Activated CD4-positive, alpha-beta T cell treated with anti-CD3 and anti-CD28 coated beads, Interleukin-2, amount 10 ng/mL, durations not matched to agents 7 days and 5 days (primary cell): ENCODE data around the gene ZFPM1. TPM values are rescaled to one million over a fixed set of nuclear protein-coding genes. Genes with fewer than 3 reads are reported as not detected.
A peak's percentile ranks its signal among the peaks of the same experiment; 100 is the strongest.
"Not testable (repeated sequence)": the region's sequence is repeated elsewhere in the genome, so short reads cannot be mapped to it uniquely, and the experiment has no call there.

Experiments
- CTCF ChIA-PET: fragments of 350-600 bp; sonication (Branson Sonifier 250); formaldehyde crosslinking; loops from one replicate; lab custom pipeline; 2021; ENCODE audit warnings: antibody characterized with exemption; lab: Charles Lee
- POLR2A ChIA-PET: fragments of 350-600 bp; sonication (Branson Sonifier 250); formaldehyde crosslinking; loops from one replicate; lab custom pipeline; 2021; ENCODE audit warnings: antibody characterized with exemption; lab: Charles Lee
- DNase-seq: peaks from one replicate; pipeline ENCODE4 v3.0.0-alpha.2; 2020
- H3K27ac Mint-ChIP-seq: one replicate; pipeline ENCODE4 v1.8.0; 2021; ENCODE audit warnings: mild to moderate bottlenecking, moderate library complexity, mixed read lengths
- H3K27me3 Mint-ChIP-seq: one replicate; pipeline ENCODE4 v1.8.0; 2021; ENCODE audit warnings: mixed read lengths
- H3K36me3 Mint-ChIP-seq: one replicate; pipeline ENCODE4 v1.8.0; 2021; ENCODE audit warnings: low read depth, mixed read lengths
- H3K4me1 Mint-ChIP-seq: one replicate; pipeline ENCODE4 v1.8.0; 2021; ENCODE audit warnings: mixed read lengths
- H3K4me3 Mint-ChIP-seq: one replicate; pipeline ENCODE4 v1.8.0; 2021; ENCODE audit warnings: mild to moderate bottlenecking, moderate library complexity, mixed read lengths
- H3K9me3 Mint-ChIP-seq: one replicate; pipeline ENCODE4 v1.8.0; 2021; ENCODE audit warnings: mixed read lengths
- total RNA-seq, 2 experiments: library from RNA; stranded (reverse); gene quantifications; one replicate each; pipeline ENCODE4 v1.2.3, GENCODE V29; 2021

The ZFPM1 gene
- 10 to 100 TPM; 12.7 to 13.8 TPM for total RNA-seq

- ChIA-PET POLR2A (no interaction called here), CTCF (interaction anchor here (1.8 kb wide), 1 partner anchor 10 kb away, joined by 5 read pairs; no protein-coding TSS in a partner anchor)
- no peaks in the 10 kb centered on the region for H3K36me3 Mint-ChIP-seq
- peaks cover 7% of the 10 kb centered on the region for H3K27me3 Mint-ChIP-seq
- no peaks in the 10 kb centered on the region for H3K9me3 Mint-ChIP-seq
- peak within 1 kb of the TSS; percentile 84 for H3K4me3 Mint-ChIP-seq
- peak within 1 kb of the TSS; percentile 88 for H3K27ac Mint-ChIP-seq
- H3K4me1 Mint-ChIP-seq = peaks cover 20% of the 10 kb centered on the region
- no peak for DNase-seq
Measured at GRCh38 chr16:88453217-88453531, at the start of gene ZFPM1. Gene ZFPM1, plus strand, starts transcription at chr16:88453280. Its CDS starts 359 bp downstream, at chr16:88453639.

DNA sequence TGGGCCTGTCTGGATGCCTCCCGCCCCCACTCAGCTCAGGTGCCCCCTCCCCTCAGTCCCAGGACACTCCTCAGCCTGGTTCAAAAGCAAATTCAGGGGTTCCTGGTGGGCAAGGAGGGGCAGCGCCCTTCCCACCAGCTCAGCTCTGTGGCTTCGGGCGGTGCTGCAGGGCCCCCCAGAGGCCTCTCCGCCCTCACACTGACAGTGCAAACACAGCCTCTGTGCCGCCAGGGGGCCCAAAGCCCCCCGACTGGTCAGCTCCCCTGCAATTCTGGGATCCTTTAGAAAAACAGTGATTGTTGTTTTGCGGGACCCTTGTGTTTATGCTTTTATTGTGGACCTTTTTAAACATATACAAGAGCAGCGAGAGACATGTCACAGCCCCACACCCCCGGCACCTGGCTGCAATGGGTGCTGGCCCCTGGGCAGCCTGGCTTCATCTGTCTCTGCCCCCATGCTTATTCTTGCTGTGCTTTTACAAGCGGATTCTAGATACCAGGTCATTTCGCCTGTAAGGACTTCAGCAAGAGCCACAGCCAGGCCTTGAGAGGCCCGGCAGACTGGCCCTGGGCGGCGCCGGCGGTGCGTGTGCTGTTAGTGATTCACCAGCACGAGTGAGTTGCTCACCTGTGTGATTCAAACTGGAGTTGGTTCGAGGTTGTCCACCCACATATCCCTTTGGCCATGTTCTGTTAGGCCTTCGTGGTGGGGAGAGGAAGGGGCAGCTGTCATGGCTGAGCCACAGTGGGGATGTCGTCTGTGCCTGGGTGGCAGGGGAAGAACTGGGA, 49.1 kb upstream of the ZFPM1 start:
- no peaks in the 10 kb centered on the region for H3K36me3 Mint-ChIP-seq
- CTCF ChIA-PET = no interaction called here

DNA sequence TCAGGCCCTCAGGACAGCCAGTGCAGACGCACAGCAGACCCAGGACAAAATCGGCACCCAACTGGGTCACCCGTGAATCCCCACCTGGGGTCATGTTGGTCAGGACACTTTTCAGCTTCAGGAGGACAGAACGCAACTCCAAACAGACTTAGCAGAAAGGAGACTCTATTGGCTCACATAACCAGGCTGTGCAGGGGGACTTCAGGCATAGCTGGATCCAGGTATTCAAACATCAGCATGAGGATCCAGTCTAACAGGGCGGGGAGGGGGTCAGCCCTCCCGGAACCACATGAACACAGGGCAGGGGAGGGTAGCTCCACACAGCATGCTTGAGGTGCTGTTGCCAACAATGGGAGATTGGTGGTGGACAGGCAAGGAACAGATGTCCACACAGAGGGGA, 48.3 kb upstream of the ZFPM1 start:
- ChIA-PET CTCF (no interaction called here), POLR2A (no interaction called here)
- H3K4me3 Mint-ChIP-seq = no peak overlapping the region
- no peaks in the 10 kb centered on the region for H3K36me3 Mint-ChIP-seq
- no peaks in the 10 kb centered on the region for H3K27me3 Mint-ChIP-seq
- peaks cover 8% of the 10 kb centered on the region for H3K4me1 Mint-ChIP-seq
- no peaks in the 10 kb centered on the region for H3K9me3 Mint-ChIP-seq
- no peak overlapping the region for H3K27ac Mint-ChIP-seq
- DNase-seq = no peak

More for the DNA sequence above, 49.1 kb upstream of the ZFPM1 start:
- Mint-ChIP-seq H3K27me3 (no peaks in the 10 kb centered on the region), H3K4me1 (peaks cover 8% of the 10 kb centered on the region), H3K9me3 (no peaks in the 10 kb centered on the region), H3K4me3 (no peak overlapping the region), H3K27ac (no peak overlapping the region)
- POLR2A ChIA-PET = no interaction called here
- DNase-seq = no peak

- no peak for DNase-seq
- ChIA-PET CTCF (no interaction called here), POLR2A (no interaction called here)
- H3K9me3 Mint-ChIP-seq = no peaks in the 10 kb centered on the region
- no peak overlapping the region for H3K27ac Mint-ChIP-seq
- H3K4me3 Mint-ChIP-seq = no peak overlapping the region
- peaks cover 8% of the 10 kb centered on the region for H3K4me1 Mint-ChIP-seq
- H3K36me3 Mint-ChIP-seq = no peaks in the 10 kb centered on the region
- no peaks in the 10 kb centered on the region for H3K27me3 Mint-ChIP-seq
Measured at GRCh38 chr16:88405216-88406060, 47.6 kb upstream of the ZFPM1 start.

DNA sequence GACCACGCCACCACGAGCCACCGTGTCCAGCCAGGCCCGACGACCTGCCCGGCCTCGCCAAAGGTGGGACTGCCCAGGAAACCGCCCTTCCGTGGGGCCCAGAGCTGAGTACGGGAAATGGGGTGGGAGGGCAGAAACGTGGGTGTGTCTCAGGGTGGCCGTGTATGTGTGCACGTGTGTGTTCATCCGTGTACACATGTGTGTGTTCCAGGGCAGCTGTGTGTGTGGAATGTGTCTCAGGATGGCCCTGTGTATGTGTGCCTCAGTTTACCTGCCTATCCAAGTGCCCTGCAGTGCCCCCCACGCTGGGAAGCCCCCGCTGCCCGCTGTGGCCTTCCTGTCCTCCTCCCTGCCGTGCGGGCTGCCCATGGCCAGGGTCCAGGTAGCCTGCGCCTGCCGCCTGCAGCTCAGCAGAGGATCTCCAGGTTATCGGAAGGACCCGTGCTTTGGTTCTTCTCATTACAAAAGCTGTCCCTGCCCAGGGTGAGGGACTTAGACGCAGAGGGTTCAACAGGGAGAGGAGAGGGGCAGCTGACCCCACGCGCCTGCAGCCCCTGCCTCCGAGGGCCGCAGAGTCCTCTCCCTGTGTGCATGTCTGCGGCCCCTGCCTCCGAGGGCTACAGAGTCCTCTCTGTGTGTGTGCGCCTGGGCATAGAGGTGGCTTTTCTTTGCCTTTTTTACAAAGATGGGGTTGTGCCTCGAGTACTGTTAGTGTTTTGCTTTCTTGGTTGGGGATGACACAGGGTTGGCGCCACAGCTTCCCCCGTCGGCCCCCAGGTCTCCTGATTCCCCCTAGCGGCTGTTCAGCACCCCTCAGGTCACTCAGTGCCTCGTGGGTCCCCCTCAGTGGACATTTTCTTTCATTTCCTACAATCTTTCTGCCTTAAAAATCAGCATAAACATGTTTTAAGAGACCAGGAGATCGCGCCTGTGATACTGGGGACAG, 46.7 kb upstream of the ZFPM1 start:
- CTCF ChIA-PET = no interaction called here
- H3K4me1 Mint-ChIP-seq = peaks cover 8% of the 10 kb centered on the region
- no peak for DNase-seq
- POLR2A ChIA-PET = no interaction called here
- H3K36me3 Mint-ChIP-seq = no peaks in the 10 kb centered on the region
- H3K4me3 Mint-ChIP-seq = no peak overlapping the region
- H3K27ac Mint-ChIP-seq = no peak overlapping the region
- no peaks in the 10 kb centered on the region for H3K27me3 Mint-ChIP-seq
- H3K9me3 Mint-ChIP-seq = no peaks in the 10 kb centered on the region

GRCh38 chr16:88407042-88407420, 46.0 kb upstream of the ZFPM1 start:
- POLR2A ChIA-PET = no interaction called here

GRCh38 chr16:88407807-88408206, 45.3 kb upstream of the ZFPM1 start:
- Mint-ChIP-seq H3K4me1 (peaks cover 8% of the 10 kb centered on the region), H3K27me3 (no peaks in the 10 kb centered on the region), H3K27ac (no peak overlapping the region), H3K4me3 (no peak overlapping the region), H3K9me3 (no peaks in the 10 kb centered on the region), H3K36me3 (no peaks in the 10 kb centered on the region)
- ChIA-PET CTCF (no interaction called here), POLR2A (no interaction called here)
- DNase-seq = no peak

More at GRCh38 chr16:88407042-88407420, 46.0 kb upstream of the ZFPM1 start:
- H3K4me3 Mint-ChIP-seq = no peak overlapping the region
- CTCF ChIA-PET = no interaction called here
- H3K27me3 Mint-ChIP-seq = no peaks in the 10 kb centered on the region
- no peaks in the 10 kb centered on the region for H3K9me3 Mint-ChIP-seq
- H3K4me1 Mint-ChIP-seq = peaks cover 8% of the 10 kb centered on the region
- no peaks in the 10 kb centered on the region for H3K36me3 Mint-ChIP-seq
- no peak for DNase-seq
- no peak overlapping the region for H3K27ac Mint-ChIP-seq

DNA sequence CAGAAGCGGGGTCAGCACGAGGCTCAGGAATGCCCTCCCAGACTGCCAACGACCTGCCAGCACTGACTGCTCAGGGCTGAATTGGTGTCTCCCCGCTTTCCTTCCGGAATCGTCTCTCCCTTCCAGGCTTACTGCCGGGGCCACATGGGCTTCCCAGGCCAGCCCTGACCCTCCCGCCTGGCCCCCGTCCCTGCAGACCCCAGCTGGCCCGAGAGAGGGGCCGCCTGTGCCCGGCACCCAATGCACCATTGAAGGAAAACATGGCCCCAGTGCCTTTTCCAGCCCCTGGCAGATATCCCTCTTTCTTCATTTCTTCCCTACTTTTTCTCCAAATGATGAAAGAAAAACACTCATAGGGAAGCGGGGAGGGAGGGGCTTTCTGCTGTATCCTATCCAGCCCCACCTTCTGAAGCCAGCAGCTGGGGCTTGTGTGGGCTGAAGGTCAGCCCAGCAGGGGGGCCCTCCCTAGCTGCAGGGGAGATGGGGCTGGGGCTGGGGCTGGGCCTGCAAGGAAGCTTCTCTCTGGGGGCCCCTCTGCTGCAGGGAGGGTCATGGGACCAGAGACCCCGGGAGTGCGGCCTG, 44.4 kb upstream of the ZFPM1 start:
- Mint-ChIP-seq H3K9me3 (no peaks in the 10 kb centered on the region), H3K4me1 (peaks cover 8% of the 10 kb centered on the region), H3K27me3 (no peaks in the 10 kb centered on the region), H3K4me3 (no peak overlapping the region), H3K36me3 (no peaks in the 10 kb centered on the region), H3K27ac (no peak overlapping the region)
- DNase-seq = no peak
- CTCF ChIA-PET = no interaction called here
- POLR2A ChIA-PET = no interaction called here

DNA sequence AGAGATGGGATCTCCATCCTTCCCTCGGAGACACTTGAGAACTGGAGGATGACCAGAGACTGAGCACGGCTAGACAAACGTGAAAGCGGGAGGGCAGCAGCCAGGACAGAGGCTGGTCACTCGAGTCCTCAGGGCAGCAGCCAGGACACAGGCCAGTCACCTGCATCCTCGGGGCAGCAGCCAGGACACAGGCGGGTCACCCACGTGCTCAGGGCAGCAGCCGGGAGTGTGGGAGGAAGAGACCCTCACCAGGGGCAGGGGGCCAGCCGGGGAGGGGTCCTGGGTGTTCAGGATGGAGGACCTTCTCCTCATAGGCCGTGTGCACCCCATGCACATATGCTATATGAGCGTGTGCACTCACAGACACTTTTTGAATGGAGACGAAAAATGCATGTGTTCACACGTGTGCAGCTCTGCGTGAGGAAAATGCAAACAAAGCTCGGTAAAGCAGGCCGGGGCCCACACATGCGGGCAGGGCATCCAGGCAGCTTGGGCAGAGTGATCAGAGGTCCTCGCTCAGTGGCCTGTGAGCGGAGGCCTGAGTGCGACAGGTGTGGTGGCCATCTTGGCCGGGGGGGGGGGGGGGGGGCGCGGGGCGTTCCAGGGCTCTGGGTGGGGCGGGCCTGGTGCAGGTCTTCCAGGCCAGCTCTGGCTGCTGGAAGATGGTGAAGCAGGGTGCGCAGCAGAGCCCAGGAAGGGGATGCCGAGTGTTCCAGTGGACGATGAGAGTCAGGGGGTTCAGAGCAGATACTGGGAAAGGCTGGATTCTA, 43.6 kb upstream of the ZFPM1 start:
- ChIA-PET POLR2A (no interaction called here), CTCF (no interaction called here)
- Mint-ChIP-seq H3K27me3 (no peaks in the 10 kb centered on the region), H3K27ac (no peak overlapping the region), H3K9me3 (no peaks in the 10 kb centered on the region), H3K36me3 (no peaks in the 10 kb centered on the region), H3K4me3 (no peak overlapping the region), H3K4me1 (peaks cover 8% of the 10 kb centered on the region)
- no peak for DNase-seq

- CTCF ChIA-PET, H3K36me3 Mint-ChIP-seq, H3K4me3 Mint-ChIP-seq: not testable (repeated sequence)
Measured at GRCh38 chr16:88410297-88410968, 42.6 kb upstream of the ZFPM1 start.

DNA sequence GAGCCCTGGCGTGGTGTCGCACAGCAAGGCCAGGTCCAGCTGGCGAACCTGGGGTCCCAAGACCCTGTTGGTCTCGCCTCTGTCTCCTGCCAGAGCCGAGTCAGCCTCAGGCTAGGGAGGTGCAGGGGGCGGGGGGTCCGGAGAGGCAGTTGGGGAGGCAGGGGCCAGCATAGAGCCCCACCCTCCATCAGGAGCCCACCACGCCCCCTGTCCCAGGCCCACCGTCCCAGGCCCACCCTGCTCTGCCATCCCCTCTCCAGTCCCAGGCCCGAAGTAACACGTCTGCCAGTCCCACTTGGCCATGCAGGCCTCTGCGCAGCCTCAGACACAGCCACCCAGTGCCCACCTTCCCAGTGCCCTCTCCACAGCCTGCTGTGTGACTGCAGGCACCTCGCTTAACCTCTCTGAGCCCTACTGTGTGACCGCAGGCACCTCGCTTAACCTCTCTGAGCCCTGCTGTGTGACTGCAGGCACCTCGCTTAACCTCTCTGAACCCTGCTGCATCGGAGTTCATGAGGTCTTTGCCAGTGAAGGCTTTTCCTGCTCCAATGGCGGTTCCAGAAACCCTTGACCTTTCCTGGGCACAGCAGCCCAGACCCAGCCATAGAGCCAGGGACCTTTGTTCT, 41.0 kb upstream of the ZFPM1 start:
- H3K9me3 Mint-ChIP-seq = no peaks in the 10 kb centered on the region
- ChIA-PET CTCF (no interaction called here), POLR2A (no interaction called here)
- H3K27me3 Mint-ChIP-seq = no peaks in the 10 kb centered on the region
- peaks cover 8% of the 10 kb centered on the region for H3K4me1 Mint-ChIP-seq
- no peak overlapping the region for H3K27ac Mint-ChIP-seq
- H3K36me3 Mint-ChIP-seq = no peaks in the 10 kb centered on the region
- H3K4me3 Mint-ChIP-seq = no peak overlapping the region
- no peak for DNase-seq

More at GRCh38 chr16:88410297-88410968, 42.6 kb upstream of the ZFPM1 start:
- POLR2A ChIA-PET, DNase-seq, H3K9me3 Mint-ChIP-seq, H3K27ac Mint-ChIP-seq, H3K27me3 Mint-ChIP-seq, H3K4me1 Mint-ChIP-seq: not testable (repeated sequence)
